ENCODE results near the gene SFMBT1.

The SFMBT1 gene, protein sequence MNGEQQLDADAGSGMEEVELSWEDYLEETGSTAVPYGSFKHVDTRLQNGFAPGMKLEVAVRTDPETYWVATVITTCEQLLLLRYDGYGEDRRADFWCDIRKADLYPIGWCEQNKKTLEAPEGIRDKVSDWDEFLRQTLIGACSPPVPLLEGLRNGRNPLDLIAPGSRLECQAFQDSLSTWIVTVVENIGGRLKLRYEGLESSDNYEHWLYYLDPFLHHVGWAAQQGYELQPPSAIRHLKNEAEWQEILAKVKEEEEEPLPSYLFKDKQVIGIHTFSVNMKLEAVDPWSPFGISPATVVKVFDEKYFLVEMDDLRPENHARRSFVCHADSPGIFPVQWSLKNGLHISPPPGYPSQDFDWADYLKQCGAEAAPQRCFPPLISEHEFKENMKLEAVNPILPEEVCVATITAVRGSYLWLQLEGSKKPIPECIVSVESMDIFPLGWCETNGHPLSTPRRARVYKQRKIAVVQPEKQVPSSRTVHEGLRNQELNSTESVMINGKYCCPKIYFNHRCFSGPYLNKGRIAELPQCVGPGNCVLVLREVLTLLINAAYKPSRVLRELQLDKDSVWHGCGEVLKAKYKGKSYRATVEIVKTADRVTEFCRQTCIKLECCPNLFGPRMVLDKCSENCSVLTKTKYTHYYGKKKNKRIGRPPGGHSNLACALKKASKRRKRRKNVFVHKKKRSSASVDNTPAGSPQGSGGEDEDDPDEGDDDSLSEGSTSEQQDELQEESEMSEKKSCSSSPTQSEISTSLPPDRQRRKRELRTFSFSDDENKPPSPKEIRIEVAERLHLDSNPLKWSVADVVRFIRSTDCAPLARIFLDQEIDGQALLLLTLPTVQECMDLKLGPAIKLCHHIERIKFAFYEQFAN

DNA sequence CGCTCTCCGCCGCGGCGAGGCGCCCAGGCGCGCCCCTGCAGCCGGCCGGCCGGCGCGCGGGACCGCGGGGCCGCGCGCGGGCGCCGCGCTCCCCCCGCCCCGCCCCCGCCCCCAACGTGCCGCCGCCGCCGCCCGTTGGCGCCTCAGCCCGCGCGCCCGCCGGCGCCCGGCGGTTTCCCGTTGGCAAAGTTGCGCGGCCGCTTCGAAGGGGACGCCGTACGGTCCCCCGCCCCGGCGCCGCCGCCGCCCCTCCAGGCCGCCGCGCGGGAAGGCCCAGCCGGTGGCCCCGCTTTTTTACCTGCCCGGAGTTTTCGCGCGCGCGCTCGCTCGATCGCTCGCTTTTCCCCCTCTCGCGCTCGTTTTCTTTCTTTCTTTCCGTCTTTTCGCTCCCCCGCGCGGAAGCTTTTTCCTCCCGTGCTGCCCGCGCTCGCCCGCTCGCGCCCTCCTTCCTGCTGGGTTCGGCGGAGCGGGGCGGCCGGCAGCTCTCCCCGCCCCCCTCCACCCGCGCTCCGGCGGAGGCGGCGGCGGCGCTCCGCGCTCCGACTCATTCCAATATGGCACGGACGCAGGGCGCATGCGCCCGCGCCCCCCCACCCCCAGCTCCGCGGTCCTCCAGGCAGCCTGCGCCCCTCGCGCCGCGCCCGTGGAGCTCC lies at the start of gene SFMBT1:
Gene SFMBT1 (minus strand): TSS at position 556 of the 653 bp plus-strand sequence. CDS start 76,945 bp downstream, outside the sequence.
- no peak for DNase-seq (ENCODE audit: low read depth, low spot score)
- Histone ChIP-seq H3K9me3 (ENCODE audit: low read depth, low read length) (no peaks in the 10 kb centered on the region), H3K9ac (ENCODE audit: insufficient read length) (peak within 1 kb of the TSS; percentile 60), H3K4me3 (peak within 1 kb of the TSS; percentile 78), H3K36me3 (ENCODE audit: insufficient read depth, low read length) (no peaks in the 10 kb centered on the region), H3K27ac (no peak within 1 kb of the TSS)
- TF ChIP-seq EZH2 (IDR thresholded peaks at IDR 0.05) (no peak), POLR2AphosphoS5 (IDR thresholded peaks at IDR 0.05; ENCODE audit: borderline replicate concordance, low read depth, low read length) (no peak), FOXP2 (optimal IDR thresholded peaks at IDR 0.05; ENCODE audit: control extremely low read depth, extremely low read length, insufficient read depth) (no peak)

DNA sequence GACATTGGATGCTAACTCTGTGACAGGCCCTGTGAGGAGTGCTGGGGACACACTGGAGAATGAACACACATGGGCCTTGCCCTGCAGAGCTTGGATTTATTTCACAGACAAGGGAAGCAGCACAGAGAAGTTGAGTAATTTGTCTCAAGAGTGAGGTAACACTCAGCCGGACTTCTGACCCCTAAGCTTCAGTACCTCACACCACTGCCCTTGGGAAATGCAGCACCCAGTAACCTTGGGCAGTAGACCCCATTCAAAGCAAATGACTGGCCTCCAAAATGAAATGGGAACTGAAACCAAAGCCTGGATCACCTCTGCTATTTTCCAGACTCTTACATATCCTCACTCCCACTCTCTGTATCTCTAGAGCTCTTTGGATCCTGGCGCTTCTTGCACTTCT lies 47.1 kb upstream of the SFMBT1 start:
- H3K9ac ChIP-seq (ENCODE audit: insufficient read length), result no peak overlapping the region
- no peak overlapping the region for H3K4me3 ChIP-seq
- no peaks in the 10 kb centered on the region for H3K9me3 ChIP-seq (ENCODE audit: low read depth, low read length)
- H3K36me3 ChIP-seq (ENCODE audit: insufficient read depth, low read length), result no peaks in the 10 kb centered on the region
- H3K27ac ChIP-seq, result no peak overlapping the region
- no peak for TF ChIP-seq POLR2AphosphoS5 (IDR thresholded peaks at IDR 0.05; ENCODE audit: borderline replicate concordance, low read depth, low read length)
- no peak for TF ChIP-seq FOXP2 (optimal IDR thresholded peaks at IDR 0.05; ENCODE audit: control extremely low read depth, extremely low read length, insufficient read depth)
- TF ChIP-seq EZH2 (IDR thresholded peaks at IDR 0.05), result no peak
- no peak for DNase-seq (ENCODE audit: low read depth, low spot score)

DNA sequence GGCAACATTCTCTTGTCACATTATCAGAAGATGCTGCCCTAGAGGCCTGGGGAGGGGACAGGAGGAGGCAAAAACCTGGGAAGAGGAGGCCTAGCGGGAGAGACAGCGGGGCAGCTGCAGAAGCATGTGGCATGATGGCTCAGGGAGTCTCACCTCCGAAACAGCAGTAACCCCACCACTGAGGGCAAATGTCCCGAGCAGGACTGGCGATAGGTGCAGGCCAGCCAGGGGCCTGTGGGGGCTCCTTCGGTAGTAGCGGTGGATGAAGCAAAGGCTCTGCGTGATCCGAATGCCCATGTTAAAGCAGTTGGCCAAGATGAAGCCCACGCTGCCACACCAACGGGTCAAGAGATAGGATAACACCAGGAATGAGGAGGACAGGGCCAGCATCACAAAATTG lies 46.3 kb upstream of the SFMBT1 start:
- no peaks in the 10 kb centered on the region for H3K9me3 ChIP-seq (ENCODE audit: low read depth, low read length)
- no peak for DNase-seq (ENCODE audit: low read depth, low spot score)
- no peak overlapping the region for H3K9ac ChIP-seq (ENCODE audit: insufficient read length)
- H3K4me3 ChIP-seq, result no peak overlapping the region
- TF ChIP-seq EZH2 (IDR thresholded peaks at IDR 0.05), result no peak
- TF ChIP-seq POLR2AphosphoS5 (IDR thresholded peaks at IDR 0.05; ENCODE audit: borderline replicate concordance, low read depth, low read length), result no peak
- TF ChIP-seq FOXP2 (optimal IDR thresholded peaks at IDR 0.05; ENCODE audit: control extremely low read depth, extremely low read length, insufficient read depth), result no peak
- no peak overlapping the region for H3K27ac ChIP-seq
- no peaks in the 10 kb centered on the region for H3K36me3 ChIP-seq (ENCODE audit: insufficient read depth, low read length)

DNA sequence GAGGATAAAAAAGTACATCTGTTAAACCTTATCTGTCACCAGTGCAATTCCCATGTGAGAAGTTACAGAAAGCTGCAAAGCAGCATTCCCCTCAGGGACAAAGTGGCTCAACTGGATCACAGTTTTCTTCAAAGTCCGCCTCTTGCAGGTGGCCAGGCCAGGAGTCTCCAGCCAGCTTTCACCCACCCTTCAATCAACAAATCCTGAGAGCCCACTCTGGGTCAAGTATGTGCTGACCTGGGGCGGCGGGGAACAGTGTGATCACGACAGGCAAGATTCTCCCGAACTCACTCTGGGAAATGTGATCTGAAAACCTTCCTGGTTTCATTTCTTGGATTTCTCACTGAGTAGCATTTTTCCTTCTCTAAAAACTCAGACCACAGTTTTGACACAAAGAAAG lies 45.1 kb upstream of the SFMBT1 start:
- Histone ChIP-seq H3K9me3 (ENCODE audit: low read depth, low read length) (no peaks in the 10 kb centered on the region), H3K36me3 (ENCODE audit: insufficient read depth, low read length) (no peaks in the 10 kb centered on the region), H3K9ac (ENCODE audit: insufficient read length) (no peak overlapping the region), H3K27ac (no peak overlapping the region), H3K4me3 (no peak overlapping the region)
- no peak for DNase-seq (ENCODE audit: low read depth, low spot score)
- TF ChIP-seq POLR2AphosphoS5 (IDR thresholded peaks at IDR 0.05; ENCODE audit: borderline replicate concordance, low read depth, low read length) (no peak), EZH2 (IDR thresholded peaks at IDR 0.05) (no peak), FOXP2 (optimal IDR thresholded peaks at IDR 0.05; ENCODE audit: control extremely low read depth, extremely low read length, insufficient read depth) (no peak)

DNA sequence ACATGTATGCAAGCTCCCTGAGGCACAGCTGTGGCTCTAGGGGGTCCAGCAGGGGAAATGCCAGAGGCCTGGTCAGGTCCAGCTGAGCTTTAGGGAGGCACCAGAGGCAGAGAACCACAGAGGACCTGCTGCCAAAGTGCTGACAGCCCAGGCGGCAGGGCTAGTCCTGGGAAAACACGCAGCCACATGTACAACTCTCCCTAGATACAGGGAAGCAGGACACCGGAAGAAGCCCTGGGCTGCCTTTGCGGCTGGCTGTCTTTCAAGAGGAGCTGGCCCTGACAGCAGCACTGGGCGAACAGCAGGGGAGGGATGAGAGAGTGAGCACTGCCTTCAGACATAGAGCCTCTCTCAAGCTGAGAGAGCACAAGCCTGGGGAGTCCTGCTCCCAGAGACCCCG lies 43.6 kb upstream of the SFMBT1 start:
- Histone ChIP-seq H3K9me3 (ENCODE audit: low read depth, low read length) (no peaks in the 10 kb centered on the region), H3K27ac (no peak overlapping the region), H3K4me3 (no peak overlapping the region), H3K36me3 (ENCODE audit: insufficient read depth, low read length) (no peaks in the 10 kb centered on the region), H3K9ac (ENCODE audit: insufficient read length) (no peak overlapping the region)
- DNase-seq (ENCODE audit: low read depth, low spot score), result no peak
- TF ChIP-seq POLR2AphosphoS5 (IDR thresholded peaks at IDR 0.05; ENCODE audit: borderline replicate concordance, low read depth, low read length) (no peak), EZH2 (IDR thresholded peaks at IDR 0.05) (no peak), FOXP2 (optimal IDR thresholded peaks at IDR 0.05; ENCODE audit: control extremely low read depth, extremely low read length, insufficient read depth) (no peak)

DNA sequence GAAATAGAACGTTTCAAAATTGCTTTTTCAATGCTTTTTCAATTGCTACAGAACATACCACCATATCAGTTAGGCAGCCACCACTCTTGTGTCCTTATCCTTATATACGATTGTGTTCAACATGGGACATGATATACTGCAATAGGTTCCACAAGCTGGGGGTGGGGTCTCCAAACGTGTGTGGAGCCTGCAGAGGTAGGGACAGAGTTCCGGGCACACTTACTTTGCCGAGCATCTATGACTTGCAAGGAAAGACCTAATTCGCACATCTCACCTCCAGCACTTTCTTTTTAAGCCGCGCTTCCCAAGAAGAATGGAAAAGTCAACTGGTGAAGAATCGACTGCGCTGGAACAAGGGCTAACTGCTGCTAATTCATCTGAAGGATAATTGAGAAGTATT lies 39.6 kb upstream of the SFMBT1 start:
- Histone ChIP-seq H3K9ac (ENCODE audit: insufficient read length) (no peak overlapping the region), H3K36me3 (ENCODE audit: insufficient read depth, low read length) (no peaks in the 10 kb centered on the region), H3K9me3 (ENCODE audit: low read depth, low read length) (no peaks in the 10 kb centered on the region), H3K4me3 (no peak overlapping the region), H3K27ac (no peak overlapping the region)
- TF ChIP-seq EZH2 (IDR thresholded peaks at IDR 0.05) (no peak), POLR2AphosphoS5 (IDR thresholded peaks at IDR 0.05; ENCODE audit: borderline replicate concordance, low read depth, low read length) (no peak), FOXP2 (optimal IDR thresholded peaks at IDR 0.05; ENCODE audit: control extremely low read depth, extremely low read length, insufficient read depth) (no peak)
- DNase-seq (ENCODE audit: low read depth, low spot score), result no peak

DNA sequence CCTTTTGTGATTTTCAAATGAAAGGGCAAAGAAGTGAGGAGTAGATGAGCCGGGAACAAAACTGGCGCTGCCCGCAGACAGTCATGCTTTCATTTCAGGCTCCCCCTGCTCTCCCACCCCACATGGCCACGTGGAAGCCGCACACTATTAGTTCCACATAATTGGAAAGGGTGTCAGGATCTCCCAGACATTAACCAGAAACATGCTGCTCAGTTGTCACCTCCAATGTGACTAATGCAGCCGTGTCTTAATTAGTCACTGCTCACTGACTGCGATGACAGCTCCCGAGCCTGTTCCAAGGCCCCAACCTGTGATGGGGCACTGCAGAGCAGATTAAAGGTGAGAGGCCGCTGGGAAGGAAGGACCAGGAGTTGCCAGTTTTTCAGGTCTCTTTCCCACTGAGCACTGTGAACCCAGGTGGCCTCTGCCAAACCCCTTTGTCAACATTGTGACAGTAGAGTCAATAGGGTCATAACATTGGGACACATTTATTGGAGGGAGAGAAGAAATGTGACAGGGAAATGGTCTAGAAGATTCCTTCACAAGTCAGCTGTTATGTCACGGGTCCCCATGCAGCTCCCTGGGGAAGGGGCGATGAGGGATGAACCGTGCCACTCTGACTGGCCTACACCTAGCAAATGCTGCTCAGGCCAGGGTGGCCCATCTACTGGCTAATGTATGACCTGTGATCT lies 38.6 kb upstream of the SFMBT1 start:
- Histone ChIP-seq H3K9me3 (ENCODE audit: low read depth, low read length) (no peaks in the 10 kb centered on the region), H3K36me3 (ENCODE audit: insufficient read depth, low read length) (no peaks in the 10 kb centered on the region), H3K9ac (ENCODE audit: insufficient read length) (no peak overlapping the region), H3K4me3 (no peak overlapping the region), H3K27ac (no peak overlapping the region)
- TF ChIP-seq POLR2AphosphoS5 (IDR thresholded peaks at IDR 0.05; ENCODE audit: borderline replicate concordance, low read depth, low read length), result no peak
- DNase-seq (ENCODE audit: low read depth, low spot score), result no peak
